Stimulated activated CD8-positive, alpha-beta memory T cell treated with anti-CD3 and anti-CD28 coated beads, Interleukin-7, amount 100 ng/mL, for 4 hours (primary cell): ENCODE data around the gene RNU1-3.
"Not testable (repeated sequence)": the region's sequence is repeated elsewhere in the genome, so short reads cannot be mapped to it uniquely, and the experiment has no call there.

ENCODE experiments used
- DNase-seq, 2 donors: peaks; one replicate each; pipeline ENCODE4 v3.0.0-alpha.2; 2020; ENCODE audit warnings: low read depth in 2 of 2

The RNU1-3 gene

DNA sequence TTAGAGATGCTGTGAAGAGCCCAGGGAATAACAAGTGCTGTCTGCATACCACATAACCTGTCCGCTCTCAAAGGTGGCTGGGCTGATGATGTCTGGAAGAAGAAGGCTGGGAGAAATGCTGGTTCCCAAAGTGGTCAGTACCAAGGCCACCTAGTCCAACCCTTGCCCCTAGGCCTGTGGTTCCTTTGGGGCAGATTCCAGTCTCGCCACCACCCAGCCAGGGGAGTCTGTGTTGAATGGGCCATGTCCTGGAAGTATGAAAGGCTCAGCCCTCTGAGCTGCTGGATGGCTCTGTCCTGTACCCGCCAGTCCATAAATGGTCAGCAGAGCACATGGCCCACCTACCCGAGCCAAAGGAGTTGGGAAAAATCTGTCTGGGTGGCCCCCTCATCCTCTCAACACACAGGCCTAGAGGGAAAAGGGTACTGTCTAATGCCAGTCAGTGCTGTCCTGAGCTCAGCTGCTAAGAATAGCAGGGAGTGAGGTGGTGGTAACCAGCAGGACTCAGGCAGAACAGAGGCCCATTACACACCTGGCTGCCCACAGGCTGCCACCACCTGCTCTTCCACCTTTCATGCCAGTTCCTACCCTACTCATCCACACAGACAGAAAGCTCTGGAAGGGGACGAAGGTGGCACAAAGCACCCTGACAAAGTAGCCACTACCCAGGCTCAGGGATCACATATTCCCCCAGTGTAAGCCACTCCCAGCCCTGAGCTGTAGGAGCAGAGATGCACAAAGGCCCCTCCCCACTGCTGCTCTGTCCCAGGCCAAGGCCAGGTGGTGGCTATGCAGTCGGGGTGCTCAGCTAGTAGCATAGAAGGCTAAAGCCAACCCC lies 28.6 kb downstream of the RNU1-3 start:
- not testable (repeated sequence) for DNase-seq

- not testable (repeated sequence) for DNase-seq
These were observed 30.1 kb downstream of the RNU1-3 start for GRCh38 chr1:16636551-16637195.

GRCh38 chr1:16635959-16636358 lies 30.8 kb downstream of the RNU1-3 start:
- not testable (repeated sequence) for DNase-seq

- DNase-seq, result not testable (repeated sequence)
These were observed 33.0 kb downstream of the RNU1-3 start for GRCh38 chr1:16633540-16634282.

DNA sequence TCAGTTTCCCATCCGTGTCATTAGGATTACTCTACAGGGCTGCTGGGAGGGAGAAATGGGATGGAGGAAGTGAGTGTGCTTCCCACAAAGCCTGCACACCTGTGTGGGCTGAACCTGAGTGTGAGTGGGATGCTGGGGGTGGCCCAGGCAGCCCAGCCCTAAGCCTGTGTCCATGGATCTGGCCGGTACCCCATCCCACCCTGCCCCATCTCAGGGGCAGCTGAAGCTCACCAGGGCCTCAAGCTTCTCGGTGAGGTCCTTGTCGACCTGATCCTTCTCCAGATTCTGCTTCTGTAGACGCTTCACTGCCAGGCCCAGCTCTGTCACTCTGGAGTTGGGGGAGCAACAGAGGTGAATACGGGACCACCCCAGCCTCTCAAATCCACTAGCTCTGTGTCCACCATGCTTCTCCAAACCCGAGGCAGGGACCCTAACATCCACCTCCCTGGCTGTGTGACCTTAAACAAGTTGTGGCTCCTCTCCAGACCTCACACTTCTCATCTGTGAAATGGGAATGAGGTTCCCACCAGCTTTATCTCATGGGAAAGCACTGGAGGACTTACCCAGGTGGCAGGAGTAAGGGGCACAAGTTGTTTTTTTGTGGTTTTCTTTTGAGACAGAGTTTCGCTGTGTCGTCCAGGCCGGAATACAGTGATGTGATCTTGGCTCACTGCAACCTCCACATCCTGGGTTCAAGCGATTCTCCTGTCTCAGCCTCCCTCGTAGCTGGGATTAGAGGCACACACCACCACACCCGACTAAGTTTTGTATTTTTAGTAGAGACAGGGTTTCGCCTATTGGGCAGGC lies 34.5 kb downstream of the RNU1-3 start:
- DNase-seq, result not testable (repeated sequence)

GRCh38 chr1:16631248-16632043 lies 35.3 kb downstream of the RNU1-3 start:
- no peak for DNase-seq

DNA sequence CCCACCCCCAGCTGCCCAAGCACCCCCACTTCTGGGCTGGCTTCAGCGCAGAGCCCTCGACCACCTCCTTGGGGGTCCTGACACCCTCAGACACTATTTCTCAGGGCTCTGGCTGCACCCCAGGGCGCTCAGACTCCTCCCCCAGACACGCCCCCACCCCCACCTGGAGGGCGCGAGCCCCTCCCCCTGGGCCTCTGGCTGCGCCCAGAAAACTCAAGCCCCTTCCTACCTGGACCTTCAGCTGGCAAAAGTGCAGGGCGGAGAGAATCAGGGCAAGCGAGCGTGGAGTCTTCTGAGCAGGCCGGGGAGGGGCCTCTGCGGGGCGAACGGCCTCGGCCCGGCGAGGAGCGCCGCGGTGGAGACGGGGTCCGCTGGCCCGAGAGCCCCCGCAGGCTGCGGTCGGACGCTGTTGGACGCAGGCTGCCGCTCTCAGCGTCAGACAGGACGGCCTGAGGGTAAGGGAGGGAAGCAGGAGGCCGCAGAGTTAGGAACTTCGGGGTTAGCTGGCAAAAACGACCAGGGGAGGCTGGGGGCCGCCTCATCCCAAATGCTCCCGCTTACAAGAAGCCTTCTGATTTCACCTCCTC lies 36.0 kb downstream of the RNU1-3 start:
- DNase-seq, result no peak

- not testable (repeated sequence) for DNase-seq
These were observed 36.7 kb downstream of the RNU1-3 start for GRCh38 chr1:16629916-16630530.

- no peak for DNase-seq
These were observed 38.2 kb downstream of the RNU1-3 start for GRCh38 chr1:16628361-16629111.

- DNase-seq, result not testable (repeated sequence)
These were observed 40.3 kb downstream of the RNU1-3 start for GRCh38 chr1:16626409-16626983.

DNA sequence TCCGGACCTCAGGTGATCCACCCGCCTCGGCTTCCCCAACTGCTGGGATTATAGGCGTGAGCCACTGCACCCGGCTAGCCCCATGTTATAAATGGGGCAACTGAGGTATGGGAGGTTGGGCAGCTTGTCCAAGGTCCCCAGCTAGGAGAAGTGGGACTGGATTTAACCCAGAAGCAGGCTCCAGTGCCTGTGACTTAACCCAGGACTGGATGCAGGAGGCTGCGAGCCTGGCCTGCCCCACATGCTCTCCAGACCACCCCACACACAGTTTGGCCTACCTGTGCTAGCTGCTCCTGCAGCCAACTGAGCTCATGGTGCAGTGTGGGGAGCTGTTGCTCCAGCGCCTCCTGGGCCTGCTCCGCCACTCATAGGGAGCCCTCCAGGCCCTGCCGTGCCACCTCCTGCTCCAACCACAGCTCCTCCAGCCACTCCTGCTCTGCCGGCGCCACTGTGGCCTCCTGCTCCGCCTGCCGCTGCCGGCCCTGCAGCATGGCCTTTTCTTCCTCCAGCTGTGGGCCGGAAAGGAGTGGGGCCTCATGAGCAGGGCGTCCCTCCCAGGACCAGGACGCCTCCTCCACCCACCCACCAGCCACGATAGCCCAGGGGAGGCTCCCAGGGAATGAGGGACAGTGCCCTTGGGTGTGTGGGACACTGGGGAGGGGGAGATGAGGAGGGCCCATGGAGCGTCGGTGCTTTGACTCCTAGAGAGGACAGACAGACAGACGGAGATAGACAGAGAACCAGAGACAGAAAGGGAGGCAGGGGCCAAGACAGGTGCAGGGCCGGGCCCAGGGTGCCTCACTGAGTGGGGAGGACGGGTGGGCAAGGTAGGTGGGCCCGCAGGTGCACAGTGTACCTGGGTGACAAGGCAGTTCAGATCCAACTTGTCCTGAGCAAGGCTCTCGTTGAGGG lies 41.0 kb downstream of the RNU1-3 start:
- DNase-seq, result no peak

DNA sequence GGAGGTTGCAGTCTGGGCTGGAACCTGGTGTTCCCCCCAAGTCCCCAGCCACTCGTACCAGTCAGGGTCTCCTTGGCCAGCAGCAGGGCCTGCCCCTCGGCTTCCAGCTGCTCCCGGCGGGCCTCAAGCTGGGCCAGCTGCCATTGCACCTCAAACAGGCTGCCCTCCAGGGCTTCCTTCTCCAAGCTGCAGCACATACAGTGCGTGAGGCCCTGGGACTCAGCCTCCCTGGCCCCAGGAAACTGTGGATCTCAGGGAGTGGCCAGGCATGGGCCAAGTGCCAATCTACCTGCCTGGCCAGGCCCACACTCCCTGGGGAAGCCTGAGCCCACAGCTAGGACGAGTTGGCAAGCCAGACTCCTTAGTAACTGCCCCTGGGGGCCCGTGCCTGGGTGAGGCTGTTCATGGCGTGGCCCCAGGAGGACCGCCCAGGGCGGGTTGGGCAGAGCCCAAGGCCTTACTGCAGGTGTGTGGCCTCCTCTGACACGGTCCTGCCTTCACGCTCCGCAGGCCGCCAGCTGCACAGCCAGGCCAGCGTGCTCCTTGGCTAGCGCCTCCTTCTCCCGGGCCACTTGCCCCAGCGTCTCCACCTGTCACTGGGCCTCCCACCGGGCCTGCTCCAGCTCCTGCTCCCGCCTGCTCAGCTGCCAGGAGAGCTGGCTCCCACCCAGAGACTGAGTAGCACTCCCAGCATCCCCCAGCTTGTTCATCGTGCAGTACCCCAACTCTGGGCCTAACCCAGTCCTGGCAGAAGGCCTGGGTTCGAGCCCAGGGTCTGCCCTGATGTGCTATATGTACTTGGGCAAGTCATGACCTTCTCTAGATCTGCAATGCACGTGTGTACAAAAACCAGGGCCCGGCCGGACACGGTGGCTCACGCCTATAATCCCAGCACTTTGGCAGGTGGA lies 42.7 kb downstream of the RNU1-3 start:
- not testable (repeated sequence) for DNase-seq

DNA sequence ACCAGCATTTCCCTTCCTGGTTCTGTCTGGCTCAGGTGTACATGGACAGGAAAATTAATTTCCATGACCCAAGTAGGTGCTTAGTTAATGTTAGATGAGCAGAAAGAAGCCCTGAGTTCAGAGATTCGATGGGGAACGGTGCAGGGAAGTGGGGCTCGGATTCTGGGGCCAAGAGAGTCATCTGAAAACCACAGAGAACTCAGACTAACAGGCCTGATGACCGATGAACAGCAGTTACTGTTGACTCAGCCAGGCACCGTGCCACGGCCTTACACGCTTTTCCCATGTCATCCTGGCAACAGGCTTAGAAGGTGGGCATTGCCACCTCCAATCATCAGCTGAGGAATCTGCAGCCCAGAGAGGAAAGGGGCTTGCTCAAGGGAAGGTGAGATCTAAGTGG lies 43.4 kb downstream of the RNU1-3 start:
- DNase-seq, result not testable (repeated sequence)

- DNase-seq, result not testable (repeated sequence)
These were observed 45.0 kb downstream of the RNU1-3 start for GRCh38 chr1:16621681-16622315.

DNA sequence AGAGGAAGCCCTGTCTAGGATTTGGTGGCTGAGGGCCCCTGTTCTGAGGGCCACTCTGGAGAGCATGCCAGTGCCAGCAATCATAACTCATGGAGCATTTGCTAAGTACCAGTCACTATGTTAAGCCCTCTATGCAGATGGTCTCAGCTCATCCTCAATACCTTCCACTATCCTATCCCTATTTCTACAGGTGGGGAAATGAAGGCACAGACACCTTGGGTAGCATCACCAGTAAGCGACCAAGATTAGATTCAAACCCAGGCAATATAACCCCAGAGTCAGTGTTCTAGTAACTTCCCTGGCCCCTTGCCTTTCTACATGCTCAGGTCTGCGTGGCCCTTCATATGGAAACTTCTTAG lies 45.5 kb downstream of the RNU1-3 start:
- no peak for DNase-seq

GRCh38 chr1:16619803-16620501 lies 46.8 kb downstream of the RNU1-3 start:
- not testable (repeated sequence) for DNase-seq
